Fibroblast of lung (primary cell): ENCODE results near the gene BABAM2. TPM values are rescaled to one million over a fixed set of nuclear protein-coding genes. Genes with fewer than 3 reads are reported as not detected.

Experiments
- DNase-seq, 2 donors: peaks; one replicate each; pipeline versions ENCODE4 v3.0.0 to v3.0.0-alpha.2; 2010; ENCODE audit warnings: low read depth in 2 of 2
- H2AFZ ChIP-seq: 2 replicates; pipeline ENCODE4 v1.5.1; 2012; ENCODE audit warnings: low read length, control low read depth, inconsistent platforms
- H3K27ac ChIP-seq: 2 replicates; pipeline ENCODE4 v1.5.1; 2011; ENCODE audit warnings: low read length, control low read depth; ENCODE audit not compliant: insufficient read depth
- H3K27me3 ChIP-seq: 2 replicates; pipeline ENCODE4 v1.5.1; 2011; ENCODE audit warnings: mild to moderate bottlenecking, low read length; ENCODE audit not compliant: control insufficient read depth, insufficient read depth
- H3K36me3 ChIP-seq: 2 replicates; pipeline ENCODE4 v1.5.1; 2011; ENCODE audit warnings: low read length; ENCODE audit not compliant: control insufficient read depth, insufficient read depth
- H3K4me1 ChIP-seq: 2 replicates; pipeline ENCODE4 v1.5.1; 2011; ENCODE audit warnings: low read length; ENCODE audit not compliant: control insufficient read depth, insufficient read depth; ENCODE audit errors: extremely low read depth
- H3K4me2 ChIP-seq: 2 replicates; pipeline ENCODE4 v1.5.1; 2011; ENCODE audit warnings: low read length, control low read depth; ENCODE audit not compliant: insufficient read depth; ENCODE audit errors: extremely low read depth
- H3K4me3 ChIP-seq, 4 experiments: fragments of 200-600 bp in 1 of 4; sonication (generic) in 1 of 4; replicated peaks in 1 of 4; 2 replicates each; pipeline ENCODE4 v1.5.1; 2011 to 2016; ENCODE audit warnings: low read length in 4 of 4, low read depth in 3 of 4, mild to moderate bottlenecking in 3 of 4, control low read depth in 2 of 4, inconsistent platforms in 1 of 4, mixed read lengths in 1 of 4; ENCODE audit not compliant: insufficient read depth in 1 of 4; ENCODE audit errors: control extremely low read depth in 1 of 4
- H3K79me2 ChIP-seq: 2 replicates; pipeline ENCODE4 v1.5.1; 2012; ENCODE audit warnings: mild to moderate bottlenecking, low read length, inconsistent platforms; ENCODE audit not compliant: control insufficient read depth, insufficient read depth
- H3K9ac ChIP-seq: 2 replicates; pipeline ENCODE4 v1.5.1; 2011; ENCODE audit warnings: mild to moderate bottlenecking, low read length, control low read depth; ENCODE audit not compliant: insufficient read depth
- H3K9me3 ChIP-seq: 2 replicates; pipeline ENCODE4 v1.5.1; 2012; ENCODE audit warnings: low read depth, low read length; ENCODE audit not compliant: control insufficient read depth, insufficient read depth
- H4K20me1 ChIP-seq: 2 replicates; pipeline ENCODE4 v1.5.1; 2011; ENCODE audit warnings: low read length; ENCODE audit not compliant: control insufficient read depth, insufficient read depth; ENCODE audit errors: extremely low read depth
- CTCF ChIP-seq, 2 donors: IDR thresholded peaks in 1 of 2; conservative IDR thresholded peaks in 1 of 2; 1 replicate in 1 of 2; 2 replicates in 1 of 2; pipeline ENCODE4 v1.5.1; 2011 to 2012; ENCODE audit warnings: low read length in 2 of 2, control low read depth in 1 of 2, inconsistent platforms in 1 of 2, low read depth in 1 of 2, mild to moderate bottlenecking in 1 of 2
- EZH2 ChIP-seq: IDR thresholded peaks from 2 replicates; pipeline ENCODE4 v1.5.1; 2012; ENCODE audit warnings: low read length, control low read depth, mild to moderate bottlenecking; ENCODE audit errors: missing control alignments
- polyA plus RNA-seq, 2 donors: library from polyadenylated mRNA; depleted of rRNA in 1 of 2; stranded (reverse) in 1 of 2; unstranded in 1 of 2; fragments of >200 nt; gene quantifications; 2 replicates each; pipeline ENCODE4 v1.2.1, GENCODE V29; 2011 to 2012; ENCODE audit warnings: missing spikeins in 1 of 2
- total RNA-seq: library from RNA; depleted of rRNA; stranded (reverse); fragments of >200 nt; gene quantifications from 2 replicates; pipeline ENCODE4 v1.2.1, GENCODE V29; 2014

Gene BABAM2
- total and polyA plus RNA-seq, 2 donors (not counting 1 experiment from before 2014, with no cell fraction given) = 25.6 to 33.4 TPM

GRCh38 chr2:28030600-28030999, 140.1 kb downstream of the BABAM2 start:
- Histone ChIP-seq H3K36me3 (no peaks in the 10 kb centered on the region), H3K9me3 (no peaks in the 10 kb centered on the region), H2AFZ (no peak overlapping the region), H3K4me3 (no peak overlapping the region), H3K79me2 (no peaks in the 10 kb centered on the region), H3K27ac (no peak overlapping the region), H3K4me1 (no peaks in the 10 kb centered on the region), H3K9ac (no peak overlapping the region), H4K20me1 (no peaks in the 10 kb centered on the region), H3K27me3 (no peaks in the 10 kb centered on the region), H3K4me2 (no peak overlapping the region)
- DNase-seq = no peak
- TF ChIP-seq CTCF (conservative IDR thresholded peaks at IDR 0.05 in 1 of 2, IDR thresholded peaks at IDR 0.05 in 1 of 2; ENCODE audit: low read depth in 1 of 2, low read length in 2 of 2) = no peak
- no peak for TF ChIP-seq EZH2

GRCh38 chr2:28032816-28033215, 142.3 kb downstream of the BABAM2 start:
- H3K4me1 ChIP-seq = no peaks in the 10 kb centered on the region
- DNase-seq = no peak
- no peak overlapping the region for H3K4me2 ChIP-seq
- TF ChIP-seq EZH2 (no peak), CTCF (conservative IDR thresholded peaks at IDR 0.05 in 1 of 2, IDR thresholded peaks at IDR 0.05 in 1 of 2; ENCODE audit: low read depth in 1 of 2, low read length in 2 of 2) (no peak)
- H2AFZ ChIP-seq = no peak overlapping the region
- no peak overlapping the region for H3K9ac ChIP-seq
- H3K36me3 ChIP-seq = no peaks in the 10 kb centered on the region
- no peaks in the 10 kb centered on the region for H4K20me1 ChIP-seq
- H3K27me3 ChIP-seq = no peaks in the 10 kb centered on the region
- no peak overlapping the region for H3K4me3 ChIP-seq
- no peaks in the 10 kb centered on the region for H3K9me3 ChIP-seq
- no peak overlapping the region for H3K27ac ChIP-seq
- no peaks in the 10 kb centered on the region for H3K79me2 ChIP-seq

GRCh38 chr2:28034696-28035095, 144.2 kb downstream of the BABAM2 start:
- no peaks in the 10 kb centered on the region for H4K20me1 ChIP-seq
- H3K36me3 ChIP-seq = no peaks in the 10 kb centered on the region
- H3K9ac ChIP-seq = no peak overlapping the region
- no peak for DNase-seq
- no peak for TF ChIP-seq CTCF (conservative IDR thresholded peaks at IDR 0.05 in 1 of 2, IDR thresholded peaks at IDR 0.05 in 1 of 2; ENCODE audit: low read depth in 1 of 2, low read length in 2 of 2)
- no peak for TF ChIP-seq EZH2
- no peak overlapping the region for H3K27ac ChIP-seq
- H2AFZ ChIP-seq = no peak overlapping the region
- no peaks in the 10 kb centered on the region for H3K9me3 ChIP-seq
- H3K4me1 ChIP-seq = no peaks in the 10 kb centered on the region
- no peaks in the 10 kb centered on the region for H3K27me3 ChIP-seq
- H3K4me2 ChIP-seq = no peak overlapping the region
- no peak overlapping the region for H3K4me3 ChIP-seq
- H3K79me2 ChIP-seq = no peaks in the 10 kb centered on the region
